Muscle of leg (tissue), 16 donors: Measurements from ENCODE around the gene OR2AT4. TPM values are rescaled to one million over a fixed set of nuclear protein-coding genes. Genes with fewer than 3 reads are reported as not detected.

ENCODE experiments used
- DNase-seq: peaks from one replicate; pipeline ENCODE4 v3.0.0; 2013
- H3K27ac ChIP-seq: one replicate; pipeline ENCODE4 v1.5.1; 2013; ENCODE audit warnings: mild to moderate bottlenecking, low read length, control low read depth
- H3K27me3 ChIP-seq: one replicate; pipeline ENCODE4 v1.6.1; 2013; ENCODE audit warnings: low read length; ENCODE audit not compliant: control insufficient read depth, insufficient read depth
- H3K36me3 ChIP-seq: one replicate; pipeline ENCODE4 v1.6.1; 2013; ENCODE audit warnings: low read length; ENCODE audit not compliant: control insufficient read depth, insufficient read depth
- H3K4me1 ChIP-seq: one replicate; pipeline ENCODE4 v1.6.1; 2013; ENCODE audit warnings: low read length; ENCODE audit not compliant: control insufficient read depth, insufficient read depth
- H3K4me3 ChIP-seq: one replicate; pipeline ENCODE4 v1.5.1; 2013; ENCODE audit warnings: low read length, control low read depth
- H3K9me3 ChIP-seq: replicated peaks from 2 replicates; pipeline ENCODE4 v1.6.1; 2013; ENCODE audit warnings: low read depth, low read length; ENCODE audit not compliant: control insufficient read depth
- WGBS: methylation state at CpG from one replicate; pipeline ENCODE4 v1.1.5; 2013; ENCODE audit warnings: missing lambda C conversion rate; ENCODE audit not compliant: insufficient coverage; 5-methylcytosine and 5-hydroxymethylcytosine counted together
- long read RNA-seq, 11 donors: transcript quantifications; one replicate each; lab custom pipeline, GENCODE V29; 2026
- polyA plus RNA-seq, 8 donors: library from polyadenylated mRNA; unstranded; fragments of 120-200 nt; gene quantifications; one replicate each; pipeline versions ENCODE4 v1.2.1 to v1.2.3, GENCODE V29; 2013; ENCODE audit warnings: inconsistent platforms in 1 of 8, low replicate concordance in 1 of 8; ENCODE audit not compliant: insufficient read length in 8 of 8, insufficient read depth in 1 of 8
- total RNA-seq: library from RNA; stranded (reverse); fragments of 120-200 nt; gene quantifications from one replicate; pipeline ENCODE4 v1.2.4, GENCODE V29; 2013

The OR2AT4 gene
- total RNA-seq (not detected), polyA plus RNA-seq (under 1 TPM in 7 of 8 donors, not detected in 1; 0.03 to 0.36 (median 0.03) TPM)
- long read RNA-seq, donor 1 = 0 reads
- long read RNA-seq, donor 2 = 0 reads
- long read RNA-seq, donor 3 = 0 reads
- long read RNA-seq, donor 4 = 0 reads
- long read RNA-seq, donor 5 = 0 reads
- long read RNA-seq, donor 6 = 0 reads
- long read RNA-seq, donor 7 = 0 reads
- long read RNA-seq, donor 8 = 0 reads
- long read RNA-seq, donor 9 = 0 reads
- long read RNA-seq, donor 10 = 0 reads
- long read RNA-seq, donor 11 = 0 reads

GRCh38 chr11:75096456-75097172 lies at the start of gene OR2AT4:
Gene OR2AT4, minus strand, starts transcription at chr11:75096876.
- H3K36me3 ChIP-seq = no peaks in the 10 kb centered on the region
- H3K27ac ChIP-seq = no peak within 1 kb of the TSS
- H3K9me3 ChIP-seq = no peaks in the 10 kb centered on the region
- DNase-seq = no peak
- H3K4me3 ChIP-seq = no peak within 1 kb of the TSS
- peaks cover 12% of the 10 kb centered on the region for H3K27me3 ChIP-seq
- 89% methylated on average over 5 of the region's 9 CpGs for WGBS
- H3K4me1 ChIP-seq = no peaks in the 10 kb centered on the region

DNA sequence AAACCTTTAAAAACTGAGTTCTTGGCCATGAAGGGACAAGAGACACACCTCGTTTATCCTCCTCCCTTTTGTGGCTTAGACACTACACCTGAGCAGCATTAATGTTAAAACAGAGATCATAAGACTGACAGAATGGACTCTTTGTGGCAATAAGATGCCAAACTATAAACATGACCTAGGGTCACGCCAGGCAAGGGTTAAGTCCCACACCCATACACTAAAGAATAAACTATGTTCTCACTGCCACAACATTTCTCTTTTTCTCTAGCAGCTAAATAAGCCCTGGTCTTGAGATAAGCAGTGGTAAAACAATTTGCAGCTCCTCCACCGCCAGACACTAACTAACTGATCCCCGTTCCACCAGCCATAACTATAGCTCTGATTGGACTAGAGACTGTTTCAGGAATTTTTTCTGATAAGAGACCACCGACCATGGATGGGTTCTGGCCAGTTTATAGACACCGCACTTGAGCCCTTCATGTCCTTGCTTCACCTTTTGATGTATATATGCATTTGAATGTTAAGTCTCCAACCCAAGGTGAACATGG lies 49.4 kb upstream of the OR2AT4 start:
- Histone ChIP-seq H3K27me3 (no peaks in the 10 kb centered on the region), H3K4me1 (peaks cover 29% of the 10 kb centered on the region), H3K4me3 (no peak overlapping the region), H3K9me3 (no peaks in the 10 kb centered on the region), H3K36me3 (no peaks in the 10 kb centered on the region), H3K27ac (no peak overlapping the region)
- 29% methylated on average over 1 of the region's 6 CpGs for WGBS
- DNase-seq = no peak

GRCh38 chr11:75145196-75145971 lies 48.7 kb upstream of the OR2AT4 start:
- Histone ChIP-seq H3K27ac (no peak overlapping the region), H3K9me3 (no peaks in the 10 kb centered on the region), H3K36me3 (no peaks in the 10 kb centered on the region), H3K4me1 (peaks cover 30% of the 10 kb centered on the region), H3K27me3 (no peaks in the 10 kb centered on the region), H3K4me3 (no peak overlapping the region)
- WGBS = 87% methylated on average over 5 of the region's 9 CpGs
- no peak for DNase-seq

DNA sequence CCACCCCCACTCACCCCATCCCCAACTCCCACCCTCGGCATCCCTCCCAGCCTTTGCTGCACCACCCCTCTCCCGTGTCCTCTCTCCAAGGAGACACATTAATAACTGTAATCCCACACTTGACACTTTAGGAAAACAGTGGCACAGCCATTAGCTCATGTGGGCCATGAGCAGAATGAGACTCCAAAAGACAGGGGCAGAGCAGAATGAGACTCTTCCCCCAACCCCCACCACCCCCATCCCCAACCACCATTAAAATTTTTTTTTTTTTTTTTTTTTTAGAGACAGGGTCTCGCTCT lies 48.0 kb upstream of the OR2AT4 start:
- Histone ChIP-seq H3K4me3 (no peak overlapping the region), H3K36me3 (no peaks in the 10 kb centered on the region), H3K27ac (no peak overlapping the region), H3K27me3 (no peaks in the 10 kb centered on the region), H3K4me1 (peaks cover 30% of the 10 kb centered on the region), H3K9me3 (no peaks in the 10 kb centered on the region)
- DNase-seq = no peak
- 0% methylated on average over 1 of the region's 3 CpGs for WGBS

GRCh38 chr11:75143420-75143731 lies 46.7 kb upstream of the OR2AT4 start:
- Histone ChIP-seq H3K4me1 (peaks cover 30% of the 10 kb centered on the region), H3K27me3 (no peaks in the 10 kb centered on the region), H3K27ac (peak overlapping the region; percentile 71), H3K9me3 (no peaks in the 10 kb centered on the region), H3K4me3 (no peak overlapping the region), H3K36me3 (no peaks in the 10 kb centered on the region)
- WGBS = 0% methylated on average over 2 of the region's 6 CpGs
- DNase-seq = no peak

DNA sequence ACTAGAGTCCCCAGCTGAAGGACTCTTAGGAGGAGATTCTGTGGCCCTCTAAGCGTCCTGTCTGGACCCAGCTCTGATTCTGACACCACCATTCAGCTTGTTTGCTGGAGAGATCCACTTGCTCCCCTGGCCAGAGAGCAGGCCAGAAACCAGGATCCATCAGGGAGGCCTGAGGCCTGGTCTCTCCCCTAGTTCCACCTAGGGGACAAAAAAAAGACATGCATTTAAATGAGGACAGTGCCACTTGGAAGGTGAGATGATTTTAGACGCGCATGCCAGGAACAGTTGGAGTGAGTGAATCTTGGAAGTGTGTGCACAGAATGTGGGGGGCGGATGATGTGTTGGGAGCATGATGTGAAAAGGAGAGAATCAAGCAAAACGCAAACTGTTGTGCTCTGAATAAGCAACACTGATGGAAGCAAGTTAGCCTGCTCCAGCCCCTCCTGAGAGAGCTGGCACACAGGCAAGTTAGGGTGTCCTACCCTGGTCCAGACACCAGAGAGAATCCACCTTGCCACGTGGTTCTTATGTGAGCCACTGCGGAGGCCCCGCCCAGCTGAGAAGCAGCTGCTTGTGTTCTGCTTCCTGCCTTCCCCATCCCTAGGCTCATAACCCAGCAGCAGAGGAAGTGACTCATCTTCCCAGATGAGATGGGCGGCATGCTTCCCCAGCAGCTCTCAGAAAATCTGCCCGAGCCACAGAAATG lies 46.2 kb upstream of the OR2AT4 start:
- H3K27me3 ChIP-seq = no peaks in the 10 kb centered on the region
- H3K36me3 ChIP-seq = no peaks in the 10 kb centered on the region
- no peak overlapping the region for H3K4me3 ChIP-seq
- peak overlapping the region; percentile 71 for H3K27ac ChIP-seq
- WGBS = 25% methylated on average over 7 of the region's 10 CpGs
- DNase-seq = peak; percentile 92
- peaks cover 28% of the 10 kb centered on the region for H3K4me1 ChIP-seq
- no peaks in the 10 kb centered on the region for H3K9me3 ChIP-seq

GRCh38 chr11:75141166-75141565 lies 44.5 kb upstream of the OR2AT4 start:
- 50% methylated on average over 6 of the region's 6 CpGs for WGBS
- DNase-seq = no peak
- no peaks in the 10 kb centered on the region for H3K36me3 ChIP-seq
- no peaks in the 10 kb centered on the region for H3K27me3 ChIP-seq
- H3K9me3 ChIP-seq = no peaks in the 10 kb centered on the region
- no peak overlapping the region for H3K4me3 ChIP-seq
- no peak overlapping the region for H3K27ac ChIP-seq
- H3K4me1 ChIP-seq = peaks cover 19% of the 10 kb centered on the region

DNA sequence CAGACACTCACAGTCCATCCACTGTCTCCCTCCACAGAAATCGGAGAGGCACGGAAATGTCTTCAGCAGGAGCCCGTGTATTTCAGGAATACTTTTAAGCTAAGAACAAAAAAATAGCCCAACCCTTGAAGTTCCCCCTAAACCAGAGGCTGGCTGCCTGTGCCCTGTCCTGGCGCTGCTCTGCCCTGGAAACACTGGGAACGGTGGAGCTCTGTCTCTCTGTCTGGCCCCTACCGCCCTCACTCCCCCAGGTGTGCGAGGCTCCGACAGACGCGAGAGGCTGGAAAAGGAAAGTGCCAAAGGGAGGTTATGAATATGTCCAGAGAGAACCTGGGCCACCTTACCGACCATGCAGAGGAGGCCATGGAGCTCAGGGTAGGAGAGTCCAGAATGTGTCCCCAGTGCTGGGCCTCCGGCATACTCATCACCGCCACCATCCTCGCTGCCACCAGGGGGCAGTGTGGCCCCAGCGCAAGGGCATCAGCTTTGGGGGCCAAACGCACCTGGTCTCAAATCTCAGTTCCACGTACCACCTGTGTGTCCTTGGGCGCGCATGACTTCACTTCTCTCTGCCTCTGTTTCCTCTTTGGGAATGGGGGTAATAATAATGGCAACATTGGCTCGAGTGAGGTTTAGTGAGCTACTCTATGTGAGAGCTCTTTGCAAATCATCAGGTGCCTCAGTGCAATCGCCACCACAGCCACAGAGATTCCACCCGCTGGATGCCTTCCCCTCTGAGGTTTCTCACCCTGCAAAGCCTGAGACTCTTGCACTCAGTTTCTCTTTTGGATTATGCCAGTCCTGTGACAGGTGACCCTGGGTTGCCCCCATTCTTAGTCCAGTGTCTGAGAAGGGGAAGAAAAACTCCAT lies 43.8 kb upstream of the OR2AT4 start:
- no peak overlapping the region for H3K27ac ChIP-seq
- H3K36me3 ChIP-seq = no peaks in the 10 kb centered on the region
- peaks cover 19% of the 10 kb centered on the region for H3K4me1 ChIP-seq
- DNase-seq = peak; percentile 50
- 37% methylated on average over 14 of the region's 22 CpGs for WGBS
- no peaks in the 10 kb centered on the region for H3K27me3 ChIP-seq
- H3K9me3 ChIP-seq = no peaks in the 10 kb centered on the region
- no peak overlapping the region for H3K4me3 ChIP-seq

DNA sequence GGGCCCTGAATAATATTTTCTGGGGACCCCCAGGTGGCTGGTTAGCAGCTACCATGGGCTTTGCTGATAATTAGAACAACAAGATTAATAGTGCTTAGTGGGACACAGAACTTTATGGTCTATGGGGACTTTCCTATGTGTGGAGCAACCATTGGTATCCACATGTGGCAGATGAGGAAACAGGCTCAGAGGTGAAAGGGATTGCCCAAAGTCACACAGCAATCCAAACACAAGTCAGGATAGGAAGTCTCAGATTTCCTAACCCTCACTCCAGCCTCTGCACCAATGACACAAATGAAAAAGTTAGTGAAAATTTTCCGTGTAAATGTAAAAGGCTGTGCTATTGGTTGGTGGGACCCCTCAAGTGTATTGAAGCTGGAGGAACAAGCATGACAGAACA lies 39.0 kb upstream of the OR2AT4 start:
- DNase-seq = no peak

More for the DNA sequence above, 39.0 kb upstream of the OR2AT4 start:
- Histone ChIP-seq H3K27ac (no peak overlapping the region), H3K4me1 (peaks cover under 1% of the 10 kb centered on the region), H3K36me3 (no peaks in the 10 kb centered on the region), H3K27me3 (no peaks in the 10 kb centered on the region), H3K4me3 (no peak overlapping the region), H3K9me3 (no peaks in the 10 kb centered on the region)
- WGBS = no CpG with 5 or more reads among the region's 1 CpG
